ENCODE measurements around the gene ZNF276. TPM values are rescaled to one million over a fixed set of nuclear protein-coding genes. Genes with fewer than 3 reads are reported as not detected.

ZNF276 gene
- polyA plus RNA-seq, 1 experiment = 8.5 TPM

- no peak for DNase-seq (ENCODE audit: low read depth)
- TF ChIP-seq, protein P1, sequence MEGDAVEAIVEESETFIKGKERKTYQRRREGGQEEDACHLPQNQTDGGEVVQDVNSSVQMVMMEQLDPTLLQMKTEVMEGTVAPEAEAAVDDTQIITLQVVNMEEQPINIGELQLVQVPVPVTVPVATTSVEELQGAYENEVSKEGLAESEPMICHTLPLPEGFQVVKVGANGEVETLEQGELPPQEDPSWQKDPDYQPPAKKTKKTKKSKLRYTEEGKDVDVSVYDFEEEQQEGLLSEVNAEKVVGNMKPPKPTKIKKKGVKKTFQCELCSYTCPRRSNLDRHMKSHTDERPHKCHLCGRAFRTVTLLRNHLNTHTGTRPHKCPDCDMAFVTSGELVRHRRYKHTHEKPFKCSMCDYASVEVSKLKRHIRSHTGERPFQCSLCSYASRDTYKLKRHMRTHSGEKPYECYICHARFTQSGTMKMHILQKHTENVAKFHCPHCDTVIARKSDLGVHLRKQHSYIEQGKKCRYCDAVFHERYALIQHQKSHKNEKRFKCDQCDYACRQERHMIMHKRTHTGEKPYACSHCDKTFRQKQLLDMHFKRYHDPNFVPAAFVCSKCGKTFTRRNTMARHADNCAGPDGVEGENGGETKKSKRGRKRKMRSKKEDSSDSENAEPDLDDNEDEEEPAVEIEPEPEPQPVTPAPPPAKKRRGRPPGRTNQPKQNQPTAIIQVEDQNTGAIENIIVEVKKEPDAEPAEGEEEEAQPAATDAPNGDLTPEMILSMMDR (IDR thresholded peaks at IDR 0.05; ENCODE audit: insufficient read depth, low read depth, low read length) = no peak
- Histone ChIP-seq H3K27me3 (ENCODE audit: control insufficient read depth, insufficient read depth, low read length) (no peaks in the 10 kb centered on the region), H3K36me3 (ENCODE audit: control insufficient read depth, insufficient read depth, low read length) (no peaks in the 10 kb centered on the region; the same call in 1 of the 2 replicates), H3K4me3 (ENCODE audit: low read depth, low read length) (no peak overlapping the region)
- POLR2A ChIA-PET = no interaction called here
- CTCF ChIA-PET = interaction anchor here (1.2 kb wide), 1 partner anchor 9 kb away, joined by 3 read pairs; no protein-coding TSS in a partner anchor
These were observed 64.3 kb downstream of the ZNF276 start for GRCh38 chr16:89785523-89786155.

GRCh38 chr16:89786474-89787364 is 65.4 kb downstream of the ZNF276 start:
- Histone ChIP-seq H3K27me3 (ENCODE audit: control insufficient read depth, insufficient read depth, low read length) (no peaks in the 10 kb centered on the region), H3K36me3 (ENCODE audit: control insufficient read depth, insufficient read depth, low read length) (peaks cover 2% of the 10 kb centered on the region), H3K4me3 (ENCODE audit: low read depth, low read length) (no peak overlapping the region)
- ChIA-PET CTCF (interaction anchor here (0.8 kb wide), 1 partner anchor 80 kb away, joined by 4 read pairs; no protein-coding TSS in a partner anchor), POLR2A (no interaction called here)
- TF ChIP-seq, protein P1 (IDR thresholded peaks at IDR 0.05; ENCODE audit: insufficient read depth, low read depth, low read length) = no peak
- no peak for DNase-seq (ENCODE audit: low read depth)

DNA sequence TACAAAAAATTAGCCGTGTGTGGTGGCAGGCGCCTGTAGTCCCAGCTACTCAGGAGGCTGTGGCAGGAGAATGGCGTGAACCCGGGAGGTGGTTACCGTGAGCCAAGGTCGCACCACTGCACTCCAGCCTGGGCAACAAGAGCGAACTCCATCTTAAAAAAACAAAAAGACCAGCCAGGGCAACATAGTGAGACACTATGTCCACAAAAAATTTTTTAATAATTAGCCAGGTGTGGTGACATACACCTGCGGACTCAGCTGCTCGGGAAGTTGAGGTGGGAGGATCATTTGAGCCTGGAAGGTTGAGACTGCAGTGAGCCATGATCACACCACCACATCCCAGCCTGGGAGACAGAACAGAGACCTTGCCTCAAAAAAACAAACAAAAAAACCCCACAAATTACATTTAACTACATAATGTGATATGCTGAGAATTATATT is 66.0 kb downstream of the ZNF276 start:
- Histone ChIP-seq H3K27me3 (ENCODE audit: control insufficient read depth, insufficient read depth, low read length) (no peaks in the 10 kb centered on the region), H3K36me3 (ENCODE audit: control insufficient read depth, insufficient read depth, low read length) (peaks cover 3% of the 10 kb centered on the region), H3K4me3 (ENCODE audit: low read depth, low read length) (no peak overlapping the region)
- ChIA-PET POLR2A (no interaction called here), CTCF (interaction anchor here (0.6 kb wide), 1 partner anchor 82 kb away, joined by 3 read pairs; no protein-coding TSS in a partner anchor)
- DNase-seq (ENCODE audit: low read depth) = no peak
- TF ChIP-seq, protein P1 (IDR thresholded peaks at IDR 0.05; ENCODE audit: insufficient read depth, low read depth, low read length) = no peak

Other genes with a start within 250 kb of the ZNF276 start
- gene ANKRD11, start 231.0 kb upstream of the ZNF276 start, polyA plus RNA-seq (2011; rRNA removed) = 44.1 and 61.8 TPM in 2 replicates
- gene SPG7, start 213.1 kb upstream of the ZNF276 start, polyA plus RNA-seq (2011; rRNA removed) = 36.3 and 45.0 TPM in 2 replicates
- 4,141 and 4,466 TPM in 2 replicates for gene RPL13, start 160.9 kb upstream of the ZNF276 start, polyA plus RNA-seq (2011; rRNA removed)
- 4.2 and 7.1 TPM in 2 replicates for gene CPNE7, start 145.8 kb upstream of the ZNF276 start, polyA plus RNA-seq (2011; rRNA removed)
- not detected in 2 replicates for gene DPEP1, start 107.9 kb upstream of the ZNF276 start, polyA plus RNA-seq (2011; rRNA removed)
- 58.5 and 105 TPM in 2 replicates for gene CHMP1A, start 63.8 kb upstream of the ZNF276 start, polyA plus RNA-seq (2011; rRNA removed)
- gene SPATA33, start 63.7 kb upstream of the ZNF276 start, polyA plus RNA-seq (2011; rRNA removed) = 2.6 TPM in 2 replicates
- 31.5 and 56.0 TPM in 2 replicates for gene CDK10, start 34.8 kb upstream of the ZNF276 start, polyA plus RNA-seq (2011; rRNA removed)
- gene SPATA2L, start 19.8 kb upstream of the ZNF276 start, polyA plus RNA-seq (2011; rRNA removed) = 2.8 and 5.3 TPM in 2 replicates
- 8.3 and 15.6 TPM in 2 replicates for gene VPS9D1, start 639 bp upstream of the ZNF276 start, polyA plus RNA-seq (2011; rRNA removed)
- 8.9 and 13.4 TPM in 2 replicates for gene FANCA, start 95.1 kb downstream of the ZNF276 start, polyA plus RNA-seq (2011; rRNA removed)
- gene SPIRE2, start 106.9 kb downstream of the ZNF276 start, polyA plus RNA-seq (2011; rRNA removed) = 2.2 and 2.3 TPM in 2 replicates
- gene TCF25, start 152.1 kb downstream of the ZNF276 start, polyA plus RNA-seq (2011; rRNA removed) = 131 and 219 TPM in 2 replicates
- 4.6 and 7.2 TPM in 2 replicates for gene MC1R, start 197.3 kb downstream of the ZNF276 start, polyA plus RNA-seq (2011; rRNA removed)
- gene TUBB3, start 201.8 kb downstream of the ZNF276 start, polyA plus RNA-seq (2011; rRNA removed) = 55.2 and 108 TPM in 2 replicates
- gene DEF8, start 227.2 kb downstream of the ZNF276 start, polyA plus RNA-seq (2011; rRNA removed) = 75.5 and 109 TPM in 2 replicates